K562 (cell line): ENCODE data around the gene YAF2. TPM values are rescaled to one million over a fixed set of nuclear protein-coding genes. Genes with fewer than 3 reads are reported as not detected.

ENCODE experiments used
- ARID1B ChIP-seq: fragments of 450-650 bp; IDR thresholded peaks from 2 replicates; pipeline ENCODE4 v1.6.1; 2016; ENCODE audit warnings: antibody characterized with exemption, mild to moderate bottlenecking, inconsistent platforms
- ARNT ChIP-seq, 2 experiments: fragments of 450-650 bp; IDR thresholded peaks; 2 replicates each; pipeline ENCODE4 v1.6.1; 2016; ENCODE audit warnings: mild to moderate bottlenecking in 1 of 2
- ETV1 ChIP-seq: fragments of 450-650 bp; conservative IDR thresholded peaks from 2 replicates; pipeline ENCODE4 v1.6.1; 2016; ENCODE audit warnings: missing genetic modification characterization, control low read depth, low read depth, missing compliant biosample characterization
- GATA2 ChIP-seq: sonication (generic); formaldehyde crosslinking; IDR thresholded peaks from 2 replicates; pipeline ENCODE4 v1.4.0; 2020; ENCODE audit warnings: mild to moderate bottlenecking, missing genetic modification reagents
- GATAD2B ChIP-seq: fragments of 450-650 bp; IDR thresholded peaks from 2 replicates; pipeline ENCODE4 v1.6.1; 2017; ENCODE audit warnings: mild to moderate bottlenecking, borderline replicate concordance
- POLR2G ChIP-seq: fragments of 200-400 bp; formaldehyde crosslinking; IDR thresholded peaks from 2 replicates; pipeline ENCODE4 v1.6.1; 2017; ENCODE audit warnings: low read depth, mild to moderate bottlenecking, antibody characterized with exemption, low read length, moderate library complexity
- SAFB ChIP-seq: fragments of 200-400 bp; formaldehyde crosslinking; IDR thresholded peaks from 2 replicates; pipeline ENCODE4 v1.6.1; 2017; ENCODE audit warnings: low read depth, low read length, borderline replicate concordance
- SREBF2 ChIP-seq: sonication (generic); formaldehyde crosslinking; IDR thresholded peaks from 2 replicates; pipeline ENCODE4 v1.4.0; 2020; ENCODE audit warnings: mild to moderate bottlenecking, missing genetic modification reagents
- TBP ChIP-seq: optimal IDR thresholded peaks from 2 replicates; pipeline ENCODE3; 2011; ENCODE audit warnings: low read depth, low read length, improper control_type of control experiment
- TCF15 ChIP-seq: fragments of 250-450 bp; sonication (Bioruptor Pico); IDR thresholded peaks from 2 replicates; pipeline ENCODE4 v1.8.0; 2022; ENCODE audit warnings: moderate library complexity, mild to moderate bottlenecking, inconsistent platforms
- YY1 ChIP-seq, 3 experiments: IDR thresholded peaks; 2 replicates each; pipeline ENCODE4 v1.6.1; 2011; ENCODE audit warnings: low read length in 2 of 3, mild to moderate bottlenecking in 2 of 3, moderate library complexity in 2 of 3, borderline replicate concordance in 1 of 3, control low read depth in 1 of 3, low read depth in 1 of 3; ENCODE audit not compliant: insufficient read depth in 3 of 3, insufficient replicate concordance in 2 of 3, control insufficient read depth in 1 of 3, insufficient read length in 1 of 3; ENCODE audit errors: extremely low read depth in 1 of 3
- ZNF212 ChIP-seq: fragments of 450-650 bp; formaldehyde crosslinking; IDR thresholded peaks from 2 replicates; pipeline ENCODE4 v1.4.0; 2020; ENCODE audit warnings: mild to moderate bottlenecking
- ZNF253 ChIP-seq: fragments of 250-450 bp; sonication (Bioruptor Pico); conservative IDR thresholded peaks from 2 replicates; pipeline ENCODE4 v1.6.1; 2021; ENCODE audit warnings: mild to moderate bottlenecking
- ZNF282 ChIP-seq: sonication (generic); formaldehyde crosslinking; IDR thresholded peaks from 2 replicates; pipeline ENCODE4 v1.8.1; 2023; ENCODE audit warnings: missing genetic modification reagents
- ZNF398 ChIP-seq: fragments of 250-450 bp; sonication (Bioruptor Pico); IDR thresholded peaks from 2 replicates; pipeline ENCODE4 v1.8.0; 2021; ENCODE audit warnings: moderate library complexity, mild to moderate bottlenecking, inconsistent platforms
- ZNF717 ChIP-seq: fragments of 250-450 bp; sonication (Bioruptor Pico); IDR thresholded peaks from 2 replicates; pipeline ENCODE4 v1.5.0; 2021
- polyA plus RNA-seq, 8 experiments: library from polyadenylated mRNA; depleted of rRNA in 4 of 8; stranded (reverse) in 5 of 8; unstranded in 3 of 8; fragments of >200 nt; fragmentation: Nextera tagmentation in 2 of 8; fragmentation: Illumina TruSeq in 1 of 8; extraction: Ambion mirVana in 2 of 8; extraction: Trizol in 1 of 8; gene quantifications; 2 replicates each; pipeline versions ENCODE4 v1.2.1 to v1.2.3, GENCODE V29; 2011 to 2014; ENCODE audit warnings: inconsistent platforms in 1 of 8, missing spikeins in 1 of 8
- total RNA-seq, 7 experiments: library from RNA; depleted of rRNA in 6 of 7; stranded (reverse); fragments of >200 nt in 6 of 7; fragmentation: Illumina TruSeq in 2 of 7; extraction: Trizol in 2 of 7; gene quantifications; 2 replicates each; pipeline versions ENCODE4 v1.2.1 to v1.2.3, GENCODE V29; 2011 to 2021; ENCODE audit warnings: low replicate concordance in 1 of 7
- TF ChIP-seq, protein P1 (sequence below): fragments of 150-350 bp; conservative IDR thresholded peaks from 2 replicates; pipeline ENCODE4 v1.6.1; 2014; ENCODE audit warnings: low read length
- TF ChIP-seq, protein P2 (sequence below): sonication (generic); formaldehyde crosslinking; IDR thresholded peaks from 2 replicates; pipeline ENCODE4 v1.8.1; 2022; ENCODE audit warnings: missing genetic modification reagents
- TF ChIP-seq, protein P3 (sequence below): sonication (generic); formaldehyde crosslinking; IDR thresholded peaks from 2 replicates; pipeline ENCODE4 v1.8.0; 2023; ENCODE audit warnings: mild to moderate bottlenecking, missing genetic modification reagents

Gene YAF2
- total and polyA plus RNA-seq, 9 of the 15 experiments (the other 6 are each of a cell fraction or from before 2014, with no cell fraction given): 10.6 to 26.4 (median 21.3) TPM

GRCh38 chr12:42238240-42239140 is at the start of gene YAF2 (continued):
- TF ChIP-seq ZNF398 (no peak), TBP (peak; percentile 11), ZNF253 (CRISPR knock-in tag) (no peak), GATA2 (CRISPR knock-in tag) (no peak), ETV1 (no peak), SAFB (no peak), ZNF717 (CRISPR knock-in tag) (no peak), ZNF282 (CRISPR knock-in tag) (no peak), SREBF2 (no peak), TCF15 (CRISPR knock-in tag) (no peak), GATAD2B (no peak), ZNF212 (CRISPR knock-in tag) (no peak), ARNT (IDR thresholded peaks at IDR 0.05) (no peak), ARID1B (no peak), POLR2G (peak; percentile 89), YY1 (IDR thresholded peaks at IDR 0.05; ENCODE audit: borderline replicate concordance in 1 of 3, control insufficient read depth in 1 of 3, extremely low read depth in 1 of 3, insufficient read depth in 3 of 3, insufficient read length in 1 of 3, insufficient replicate concordance in 2 of 3, low read depth in 1 of 3, low read length in 2 of 3) (peak in 2 of 3 experiments; percentile 26 to 76)
- TF ChIP-seq, protein P1, sequence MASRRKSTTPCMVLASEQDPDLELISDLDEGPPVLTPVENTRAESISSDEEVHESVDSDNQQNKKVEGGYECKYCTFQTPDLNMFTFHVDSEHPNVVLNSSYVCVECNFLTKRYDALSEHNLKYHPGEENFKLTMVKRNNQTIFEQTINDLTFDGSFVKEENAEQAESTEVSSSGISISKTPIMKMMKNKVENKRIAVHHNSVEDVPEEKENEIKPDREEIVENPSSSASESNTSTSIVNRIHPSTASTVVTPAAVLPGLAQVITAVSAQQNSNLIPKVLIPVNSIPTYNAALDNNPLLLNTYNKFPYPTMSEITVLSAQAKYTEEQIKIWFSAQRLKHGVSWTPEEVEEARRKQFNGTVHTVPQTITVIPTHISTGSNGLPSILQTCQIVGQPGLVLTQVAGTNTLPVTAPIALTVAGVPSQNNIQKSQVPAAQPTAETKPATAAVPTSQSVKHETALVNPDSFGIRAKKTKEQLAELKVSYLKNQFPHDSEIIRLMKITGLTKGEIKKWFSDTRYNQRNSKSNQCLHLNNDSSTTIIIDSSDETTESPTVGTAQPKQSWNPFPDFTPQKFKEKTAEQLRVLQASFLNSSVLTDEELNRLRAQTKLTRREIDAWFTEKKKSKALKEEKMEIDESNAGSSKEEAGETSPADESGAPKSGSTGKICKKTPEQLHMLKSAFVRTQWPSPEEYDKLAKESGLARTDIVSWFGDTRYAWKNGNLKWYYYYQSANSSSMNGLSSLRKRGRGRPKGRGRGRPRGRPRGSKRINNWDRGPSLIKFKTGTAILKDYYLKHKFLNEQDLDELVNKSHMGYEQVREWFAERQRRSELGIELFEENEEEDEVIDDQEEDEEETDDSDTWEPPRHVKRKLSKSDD: no peak
- TF ChIP-seq, protein P2, sequence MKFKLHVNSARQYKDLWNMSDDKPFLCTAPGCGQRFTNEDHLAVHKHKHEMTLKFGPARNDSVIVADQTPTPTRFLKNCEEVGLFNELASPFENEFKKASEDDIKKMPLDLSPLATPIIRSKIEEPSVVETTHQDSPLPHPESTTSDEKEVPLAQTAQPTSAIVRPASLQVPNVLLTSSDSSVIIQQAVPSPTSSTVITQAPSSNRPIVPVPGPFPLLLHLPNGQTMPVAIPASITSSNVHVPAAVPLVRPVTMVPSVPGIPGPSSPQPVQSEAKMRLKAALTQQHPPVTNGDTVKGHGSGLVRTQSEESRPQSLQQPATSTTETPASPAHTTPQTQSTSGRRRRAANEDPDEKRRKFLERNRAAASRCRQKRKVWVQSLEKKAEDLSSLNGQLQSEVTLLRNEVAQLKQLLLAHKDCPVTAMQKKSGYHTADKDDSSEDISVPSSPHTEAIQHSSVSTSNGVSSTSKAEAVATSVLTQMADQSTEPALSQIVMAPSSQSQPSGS (CRISPR knock-in tag): no peak
- TF ChIP-seq, protein P3, sequence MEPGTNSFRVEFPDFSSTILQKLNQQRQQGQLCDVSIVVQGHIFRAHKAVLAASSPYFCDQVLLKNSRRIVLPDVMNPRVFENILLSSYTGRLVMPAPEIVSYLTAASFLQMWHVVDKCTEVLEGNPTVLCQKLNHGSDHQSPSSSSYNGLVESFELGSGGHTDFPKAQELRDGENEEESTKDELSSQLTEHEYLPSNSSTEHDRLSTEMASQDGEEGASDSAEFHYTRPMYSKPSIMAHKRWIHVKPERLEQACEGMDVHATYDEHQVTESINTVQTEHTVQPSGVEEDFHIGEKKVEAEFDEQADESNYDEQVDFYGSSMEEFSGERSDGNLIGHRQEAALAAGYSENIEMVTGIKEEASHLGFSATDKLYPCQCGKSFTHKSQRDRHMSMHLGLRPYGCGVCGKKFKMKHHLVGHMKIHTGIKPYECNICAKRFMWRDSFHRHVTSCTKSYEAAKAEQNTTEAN (CRISPR knock-in tag): no peak
